ENCODE data around the gene AFAP1.

The AFAP1 gene

GRCh38 chr4:7780751-7781348 lies 158.8 kb downstream of the AFAP1 start:
- Histone ChIP-seq H3K4me3 (ENCODE audit: low read length, poor library complexity, severe bottlenecking) (no peak overlapping the region), H4K20me1 (ENCODE audit: insufficient read depth, low read length, poor library complexity, severe bottlenecking) (no peaks in the 10 kb centered on the region), H3K4me2 (ENCODE audit: low read depth, low read length, poor library complexity, severe bottlenecking) (no peak overlapping the region), H3K79me2 (ENCODE audit: insufficient read depth, low read length) (no peaks in the 10 kb centered on the region), H3K4me1 (ENCODE audit: insufficient read depth, low read length, poor library complexity, severe bottlenecking) (no peaks in the 10 kb centered on the region), H3K27me3 (ENCODE audit: insufficient read depth, low read length, poor library complexity, severe bottlenecking) (no peaks in the 10 kb centered on the region), H3K9me2 (replicated peaks; ENCODE audit: low read depth, low read length) (no peaks in the 10 kb centered on the region), H3K9ac (ENCODE audit: low read depth, low read length, poor library complexity, severe bottlenecking) (no peak overlapping the region), H3K9me3 (ENCODE audit: insufficient read depth, low read depth, low read length) (no peaks in the 10 kb centered on the region; the same call in 1 of the 2 replicates), H3F3A (ENCODE audit: low read depth) (no peaks in the 10 kb centered on the region), H2AFZ (ENCODE audit: low read length) (no peak overlapping the region), H3K36me3 (ENCODE audit: insufficient read depth, low read length) (no peaks in the 10 kb centered on the region)
- TF ChIP-seq CTCF (conservative IDR thresholded peaks at IDR 0.05; ENCODE audit: low read length), result no peak
- TF ChIP-seq EZH2phosphoT487 (IDR thresholded peaks at IDR 0.05; ENCODE audit: borderline replicate concordance), result no peak

GRCh38 chr4:7779432-7779768 lies 160.3 kb downstream of the AFAP1 start:
- Histone ChIP-seq H3K4me3 (ENCODE audit: low read length, poor library complexity, severe bottlenecking) (no peak overlapping the region), H3K9me3 (ENCODE audit: insufficient read depth, low read depth, low read length) (no peaks in the 10 kb centered on the region; the same call in 1 of the 2 replicates), H3K27me3 (ENCODE audit: insufficient read depth, low read length, poor library complexity, severe bottlenecking) (no peaks in the 10 kb centered on the region), H3F3A (ENCODE audit: low read depth) (no peaks in the 10 kb centered on the region), H3K4me1 (ENCODE audit: insufficient read depth, low read length, poor library complexity, severe bottlenecking) (no peaks in the 10 kb centered on the region), H3K79me2 (ENCODE audit: insufficient read depth, low read length) (no peaks in the 10 kb centered on the region), H2AFZ (ENCODE audit: low read length) (no peak overlapping the region), H3K4me2 (ENCODE audit: low read depth, low read length, poor library complexity, severe bottlenecking) (no peak overlapping the region), H3K36me3 (ENCODE audit: insufficient read depth, low read length) (no peaks in the 10 kb centered on the region), H3K9ac (ENCODE audit: low read depth, low read length, poor library complexity, severe bottlenecking) (no peak overlapping the region), H4K20me1 (ENCODE audit: insufficient read depth, low read length, poor library complexity, severe bottlenecking) (no peaks in the 10 kb centered on the region), H3K9me2 (replicated peaks; ENCODE audit: low read depth, low read length) (no peaks in the 10 kb centered on the region)
- no peak for TF ChIP-seq CTCF (conservative IDR thresholded peaks at IDR 0.05; ENCODE audit: low read length)
- TF ChIP-seq EZH2phosphoT487 (IDR thresholded peaks at IDR 0.05; ENCODE audit: borderline replicate concordance), result no peak

- no peaks in the 10 kb centered on the region for H3K4me1 ChIP-seq (ENCODE audit: insufficient read depth, low read length, poor library complexity, severe bottlenecking)
- H2AFZ ChIP-seq (ENCODE audit: low read length), result no peak overlapping the region
- no peaks in the 10 kb centered on the region for H3K27me3 ChIP-seq (ENCODE audit: insufficient read depth, low read length, poor library complexity, severe bottlenecking)
- H3K79me2 ChIP-seq (ENCODE audit: insufficient read depth, low read length), result no peaks in the 10 kb centered on the region
- no peaks in the 10 kb centered on the region; the same call in 1 of the 2 replicates for H3K9me3 ChIP-seq (ENCODE audit: insufficient read depth, low read depth, low read length)
- no peak overlapping the region for H3K4me3 ChIP-seq (ENCODE audit: low read length, poor library complexity, severe bottlenecking)
- no peak overlapping the region for H3K4me2 ChIP-seq (ENCODE audit: low read depth, low read length, poor library complexity, severe bottlenecking)
- no peaks in the 10 kb centered on the region for H3F3A ChIP-seq (ENCODE audit: low read depth)
- H3K9ac ChIP-seq (ENCODE audit: low read depth, low read length, poor library complexity, severe bottlenecking), result no peak overlapping the region
- H4K20me1 ChIP-seq (ENCODE audit: insufficient read depth, low read length, poor library complexity, severe bottlenecking), result no peaks in the 10 kb centered on the region
- H3K36me3 ChIP-seq (ENCODE audit: insufficient read depth, low read length), result no peaks in the 10 kb centered on the region
- H3K9me2 ChIP-seq (replicated peaks; ENCODE audit: low read depth, low read length), result no peaks in the 10 kb centered on the region
- TF ChIP-seq EZH2phosphoT487 (IDR thresholded peaks at IDR 0.05; ENCODE audit: borderline replicate concordance) (no peak), CTCF (conservative IDR thresholded peaks at IDR 0.05; ENCODE audit: low read length) (no peak)
Measured at GRCh38 chr4:7778510-7779431, 160.9 kb downstream of the AFAP1 start.

All from Loucy (cell line).